ENCODE results near the gene MACROD2. TPM values are rescaled to one million over a fixed set of nuclear protein-coding genes. Genes with fewer than 3 reads are reported as not detected.
"Not testable (repeated sequence)": the region's sequence is repeated elsewhere in the genome, so short reads cannot be mapped to it uniquely, and the experiment has no call there.

The MACROD2 gene
- total RNA-seq, 2 donors from 2014 or later = not detected

DNA sequence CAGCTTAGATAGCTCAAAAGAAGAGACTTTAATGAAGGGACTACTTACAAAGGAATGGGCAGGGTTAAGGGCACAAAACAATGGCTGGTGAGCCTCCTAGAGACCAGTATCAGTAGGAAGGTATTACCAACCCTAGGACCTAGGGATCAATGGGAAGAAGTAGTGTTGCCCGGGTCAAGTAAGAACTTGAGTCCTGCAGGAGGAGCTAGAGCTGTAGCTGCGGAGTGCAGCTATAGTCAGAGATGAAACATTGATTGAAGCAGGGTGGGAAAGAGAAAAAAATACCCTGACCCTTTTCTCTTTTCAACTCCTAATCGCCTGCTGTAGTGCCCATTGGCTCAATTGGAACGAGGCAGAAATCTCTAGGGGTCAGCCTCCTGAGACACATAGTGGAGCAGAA is 198.1 kb downstream of the MACROD2 start:
- Mint-ChIP-seq H3K4me3 (no peak overlapping the region), H3K9me3 (peaks cover 19% of the 10 kb centered on the region), H3K27me3 (no peaks in the 10 kb centered on the region), H3K4me1 (no peaks in the 10 kb centered on the region), H3K36me3 (ENCODE audit: low read depth) (no peaks in the 10 kb centered on the region), H3K27ac (no peak overlapping the region)
- ATAC-seq (replicated peaks) = no peak

GRCh38 chr20:14193885-14194284 is 198.6 kb downstream of the MACROD2 start:
- Mint-ChIP-seq H3K27ac (no peak overlapping the region), H3K4me1 (no peaks in the 10 kb centered on the region), H3K4me3 (no peak overlapping the region), H3K36me3 (ENCODE audit: low read depth) (no peaks in the 10 kb centered on the region), H3K9me3 (peaks cover 24% of the 10 kb centered on the region), H3K27me3 (no peaks in the 10 kb centered on the region)
- no peak for ATAC-seq (replicated peaks)

DNA sequence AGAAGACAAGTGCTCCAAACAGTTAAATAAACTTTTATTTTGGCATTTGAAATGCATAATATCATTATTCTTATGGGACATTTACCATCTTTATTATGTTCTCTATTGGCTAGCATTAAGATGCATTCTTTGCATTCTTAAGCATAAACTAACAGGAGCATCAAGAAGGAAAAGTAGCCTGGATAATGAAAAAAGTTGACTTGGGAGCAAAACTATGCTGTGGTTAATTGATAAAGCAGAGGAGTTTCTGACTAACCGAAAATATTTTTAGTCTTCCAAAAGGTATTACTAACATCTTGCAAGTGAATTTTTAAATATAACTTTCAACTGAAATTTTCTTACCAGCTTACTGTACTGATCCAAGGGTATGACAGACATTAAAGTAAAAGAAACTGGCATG is 201.8 kb downstream of the MACROD2 start:
- Mint-ChIP-seq H3K4me3 (no peak overlapping the region), H3K36me3 (ENCODE audit: low read depth) (no peaks in the 10 kb centered on the region), H3K27me3 (no peaks in the 10 kb centered on the region), H3K4me1 (no peaks in the 10 kb centered on the region), H3K9me3 (peaks cover 21% of the 10 kb centered on the region), H3K27ac (no peak overlapping the region)
- ATAC-seq (replicated peaks) = no peak

GRCh38 chr20:14198416-14198815 is 203.1 kb downstream of the MACROD2 start:
- H3K9me3 Mint-ChIP-seq = peaks cover 17% of the 10 kb centered on the region
- ATAC-seq (replicated peaks) = no peak

GRCh38 chr20:14199111-14199510 is 203.8 kb downstream of the MACROD2 start:
- Mint-ChIP-seq H3K4me3 (no peak overlapping the region), H3K9me3 (peaks cover 18% of the 10 kb centered on the region), H3K4me1 (no peaks in the 10 kb centered on the region), H3K27me3 (no peaks in the 10 kb centered on the region), H3K36me3 (ENCODE audit: low read depth) (no peaks in the 10 kb centered on the region), H3K27ac (no peak overlapping the region)
- no peak for ATAC-seq (replicated peaks)

More at GRCh38 chr20:14198416-14198815, 203.1 kb downstream of the MACROD2 start:
- Mint-ChIP-seq H3K4me3 (no peak overlapping the region), H3K27me3 (no peaks in the 10 kb centered on the region), H3K4me1 (no peaks in the 10 kb centered on the region), H3K36me3 (ENCODE audit: low read depth) (no peaks in the 10 kb centered on the region), H3K27ac (no peak overlapping the region)

- no peak for ATAC-seq (replicated peaks)
- H3K4me1 Mint-ChIP-seq = no peaks in the 10 kb centered on the region
Measured at GRCh38 chr20:14203657-14204056, 208.3 kb downstream of the MACROD2 start.

DNA sequence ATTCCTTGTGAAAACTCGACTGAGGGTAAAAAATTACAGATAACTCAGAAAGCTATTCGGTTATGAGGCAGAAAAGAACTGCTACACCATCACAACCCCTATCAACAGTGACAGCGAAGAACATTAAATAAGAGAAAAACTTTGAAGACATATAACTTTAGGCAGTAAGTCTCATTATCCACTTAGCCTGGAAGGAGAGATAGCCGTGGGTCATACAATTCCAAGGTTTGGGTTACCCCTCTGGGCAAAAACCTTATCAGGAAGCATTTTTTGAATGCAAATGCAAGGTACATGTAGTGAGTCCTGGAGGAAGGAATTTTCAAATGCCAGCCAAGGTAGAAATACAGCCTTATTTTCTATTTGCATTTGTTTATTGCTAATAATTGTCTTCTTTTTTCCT is 212.3 kb downstream of the MACROD2 start:
- H3K4me1 Mint-ChIP-seq = no peaks in the 10 kb centered on the region
- peaks cover 21% of the 10 kb centered on the region for H3K9me3 Mint-ChIP-seq
- no peaks in the 10 kb centered on the region for H3K27me3 Mint-ChIP-seq
- no peak overlapping the region for H3K27ac Mint-ChIP-seq
- H3K36me3 Mint-ChIP-seq (ENCODE audit: low read depth) = no peaks in the 10 kb centered on the region
- no peak overlapping the region for H3K4me3 Mint-ChIP-seq
- ATAC-seq (replicated peaks) = no peak

More at GRCh38 chr20:14203657-14204056, 208.3 kb downstream of the MACROD2 start:
- Mint-ChIP-seq H3K36me3 (ENCODE audit: low read depth) (no peaks in the 10 kb centered on the region), H3K9me3 (peaks cover 20% of the 10 kb centered on the region), H3K27me3 (no peaks in the 10 kb centered on the region), H3K27ac (no peak overlapping the region), H3K4me3 (no peak overlapping the region)

- ATAC-seq (replicated peaks) = no peak
Measured at GRCh38 chr20:14208956-14209355, 213.6 kb downstream of the MACROD2 start.

GRCh38 chr20:14210146-14210545 is 214.8 kb downstream of the MACROD2 start:
- Mint-ChIP-seq H3K27me3 (no peaks in the 10 kb centered on the region), H3K27ac (no peak overlapping the region), H3K9me3 (peaks cover 17% of the 10 kb centered on the region), H3K36me3 (ENCODE audit: low read depth) (no peaks in the 10 kb centered on the region), H3K4me3 (no peak overlapping the region), H3K4me1 (no peaks in the 10 kb centered on the region)
- no peak for ATAC-seq (replicated peaks)

More at GRCh38 chr20:14208956-14209355, 213.6 kb downstream of the MACROD2 start:
- no peaks in the 10 kb centered on the region for H3K4me1 Mint-ChIP-seq
- H3K4me3 Mint-ChIP-seq = no peak overlapping the region
- no peaks in the 10 kb centered on the region for H3K36me3 Mint-ChIP-seq (ENCODE audit: low read depth)
- peaks cover 17% of the 10 kb centered on the region for H3K9me3 Mint-ChIP-seq
- H3K27ac Mint-ChIP-seq = no peak overlapping the region
- H3K27me3 Mint-ChIP-seq = no peaks in the 10 kb centered on the region

DNA sequence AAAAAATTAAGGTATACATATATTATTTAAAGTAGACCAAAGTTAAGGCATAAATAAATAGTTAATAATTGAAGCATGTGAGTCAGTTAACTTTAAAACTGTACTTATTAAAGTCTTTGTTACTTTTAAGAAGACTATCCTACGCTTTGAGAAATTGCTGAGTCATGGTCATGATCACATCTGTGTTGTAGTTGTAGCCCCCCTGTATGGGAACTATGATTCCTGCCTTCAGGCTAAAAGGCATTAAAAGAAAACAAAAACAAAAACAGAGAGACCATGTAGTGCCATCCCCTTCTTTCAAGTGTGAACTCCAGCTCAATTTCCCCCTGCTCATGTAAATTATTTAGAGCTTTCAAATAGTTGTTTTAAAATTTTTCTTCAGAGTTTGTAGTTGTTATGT is 218.7 kb downstream of the MACROD2 start:
- no peak overlapping the region for H3K27ac Mint-ChIP-seq
- no peaks in the 10 kb centered on the region for H3K4me1 Mint-ChIP-seq

DNA sequence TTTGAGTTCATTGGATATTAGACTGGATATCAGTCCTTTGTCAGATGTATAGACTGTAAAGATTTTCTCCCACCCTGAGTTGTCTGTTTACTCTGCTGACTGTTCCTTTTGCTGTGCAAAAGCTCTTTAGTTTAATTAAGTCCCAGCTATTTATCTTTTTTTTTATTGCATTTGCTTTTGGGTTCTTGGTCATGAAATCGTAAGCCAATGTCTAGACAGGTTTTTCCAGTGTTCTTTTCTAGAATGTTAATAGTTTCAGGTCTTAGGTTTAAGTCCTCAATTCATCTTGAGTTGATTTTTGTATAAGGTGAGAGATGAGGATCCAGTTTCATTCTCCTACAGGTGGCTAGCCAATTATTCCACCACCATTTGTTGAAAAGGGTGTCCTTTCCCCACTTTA is 220.6 kb downstream of the MACROD2 start:
- H3K36me3 Mint-ChIP-seq (ENCODE audit: low read depth); H3K4me3 Mint-ChIP-seq; H3K27ac Mint-ChIP-seq; H3K27me3 Mint-ChIP-seq; H3K4me1 Mint-ChIP-seq; ATAC-seq (replicated peaks): not testable (repeated sequence)
- peaks cover 18% of the 10 kb centered on the region for H3K9me3 Mint-ChIP-seq

More for the DNA sequence above, 218.7 kb downstream of the MACROD2 start:
- H3K9me3 Mint-ChIP-seq = peaks cover 18% of the 10 kb centered on the region
- ATAC-seq (replicated peaks) = no peak
- H3K27me3 Mint-ChIP-seq = no peaks in the 10 kb centered on the region
- no peaks in the 10 kb centered on the region for H3K36me3 Mint-ChIP-seq (ENCODE audit: low read depth)
- no peak overlapping the region for H3K4me3 Mint-ChIP-seq

- no peaks in the 10 kb centered on the region for H3K27me3 Mint-ChIP-seq
- no peaks in the 10 kb centered on the region for H3K36me3 Mint-ChIP-seq (ENCODE audit: low read depth)
- H3K4me1 Mint-ChIP-seq = no peaks in the 10 kb centered on the region
- no peak overlapping the region for H3K27ac Mint-ChIP-seq
- H3K9me3 Mint-ChIP-seq = peaks cover 18% of the 10 kb centered on the region
- ATAC-seq (replicated peaks) = no peak
- no peak overlapping the region for H3K4me3 Mint-ChIP-seq
Measured at GRCh38 chr20:14219801-14220461, 224.6 kb downstream of the MACROD2 start.

DNA sequence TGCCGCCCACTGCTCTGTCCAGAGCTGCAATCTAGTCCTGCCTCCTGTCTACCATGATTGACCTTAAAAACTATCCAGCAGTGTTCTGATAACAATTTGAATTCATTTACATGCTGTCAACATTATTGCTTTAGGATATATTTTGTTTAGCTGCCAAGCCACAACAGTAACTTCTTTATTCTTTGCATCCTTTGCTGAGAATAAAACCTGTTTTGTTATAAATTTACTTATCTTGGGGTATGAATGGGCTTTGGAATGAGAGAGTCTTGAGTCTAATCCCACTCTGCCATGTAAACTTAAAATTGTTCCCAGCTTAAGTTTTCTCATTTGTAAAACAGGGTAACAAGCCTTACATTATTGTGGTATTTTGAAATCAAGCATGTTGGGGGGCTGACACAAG is 225.7 kb downstream of the MACROD2 start:
- Mint-ChIP-seq H3K4me1 (no peaks in the 10 kb centered on the region), H3K27ac (no peak overlapping the region), H3K9me3 (peaks cover 22% of the 10 kb centered on the region), H3K36me3 (ENCODE audit: low read depth) (no peaks in the 10 kb centered on the region), H3K4me3 (no peak overlapping the region), H3K27me3 (no peaks in the 10 kb centered on the region)
- no peak for ATAC-seq (replicated peaks)

DNA sequence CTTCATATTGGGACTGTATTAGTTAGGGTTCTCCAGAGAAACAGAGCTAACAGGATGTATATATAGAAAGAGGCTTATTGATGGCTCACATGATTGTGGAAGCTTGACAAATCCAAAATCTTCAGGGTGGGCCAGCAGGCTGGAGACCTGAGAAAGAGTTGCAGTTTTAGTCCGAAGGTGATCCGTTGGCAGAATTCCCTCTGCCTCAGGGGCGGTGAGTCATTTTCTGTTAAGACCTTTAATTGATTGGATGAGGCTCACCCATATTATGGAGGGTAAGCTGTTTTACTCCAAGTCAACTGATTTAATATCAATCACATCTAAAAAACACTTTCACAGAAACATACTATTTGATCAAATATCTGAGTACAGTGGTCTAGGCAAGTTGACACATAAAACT is 228.5 kb downstream of the MACROD2 start:
- H3K4me1 Mint-ChIP-seq = no peaks in the 10 kb centered on the region
- no peak overlapping the region for H3K4me3 Mint-ChIP-seq
- no peaks in the 10 kb centered on the region for H3K36me3 Mint-ChIP-seq (ENCODE audit: low read depth)
- ATAC-seq (replicated peaks) = no peak
- no peaks in the 10 kb centered on the region for H3K27me3 Mint-ChIP-seq
- H3K27ac Mint-ChIP-seq = no peak overlapping the region
- H3K9me3 Mint-ChIP-seq = peaks cover 10% of the 10 kb centered on the region

DNA sequence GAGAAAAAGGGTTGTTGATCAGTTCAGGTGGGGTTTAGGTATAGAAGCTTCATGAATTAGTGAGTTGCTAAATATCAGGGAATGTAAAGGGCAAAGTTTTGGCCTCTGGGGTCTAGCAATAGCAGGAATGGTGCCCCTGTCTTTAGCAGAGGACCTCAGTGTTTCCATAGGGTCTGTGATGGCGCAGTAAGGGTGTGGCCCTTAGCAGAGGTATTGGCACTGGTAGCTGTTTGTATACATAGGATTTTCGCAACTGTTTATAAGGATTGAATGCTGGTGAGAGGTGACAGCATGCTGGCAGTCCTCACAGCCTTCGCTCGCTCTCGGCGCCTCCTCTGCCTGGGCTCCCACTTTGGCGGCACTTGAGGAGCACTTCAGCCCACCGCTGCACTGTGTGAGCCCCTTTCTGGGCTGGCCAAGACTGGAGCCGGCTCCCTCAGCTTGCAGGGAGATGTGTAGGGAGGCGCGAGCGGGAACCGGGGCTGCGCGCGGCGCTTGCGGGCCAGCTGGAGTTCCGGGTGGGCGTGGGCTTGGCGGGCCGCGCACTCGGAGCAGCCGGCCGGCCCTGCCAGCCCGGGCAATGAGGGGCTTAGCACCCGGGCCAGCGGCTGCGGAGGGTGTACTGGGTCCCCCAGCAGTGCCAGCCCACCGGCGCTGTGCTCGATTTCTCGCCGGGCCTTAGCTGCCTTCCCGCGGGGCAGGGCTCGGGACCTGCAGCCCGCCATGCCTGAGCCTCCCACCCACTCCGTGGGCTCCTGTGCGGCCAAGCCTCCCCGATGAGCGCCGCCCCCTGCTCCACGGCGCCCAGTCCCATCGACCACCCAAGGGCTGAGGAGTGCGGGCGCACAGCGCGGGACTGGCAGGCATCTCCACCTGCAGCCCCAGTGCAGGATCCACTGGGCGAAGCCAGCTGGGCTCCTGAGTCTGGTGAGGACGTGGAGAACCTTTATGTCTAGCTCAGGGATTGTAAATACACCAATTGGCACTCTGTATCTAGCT is 231.0 kb downstream of the MACROD2 start:
- H3K4me1 Mint-ChIP-seq; ATAC-seq (replicated peaks); H3K4me3 Mint-ChIP-seq; H3K36me3 Mint-ChIP-seq (ENCODE audit: low read depth); H3K27ac Mint-ChIP-seq; H3K27me3 Mint-ChIP-seq: not testable (repeated sequence)
- peaks cover 13% of the 10 kb centered on the region for H3K9me3 Mint-ChIP-seq
